ENCODE results near the gene CLCA4.

- TF ChIP-seq CTCF (IDR thresholded peaks at IDR 0.05), result no peak
- no peak for TF ChIP-seq POLR2A (IDR thresholded peaks at IDR 0.05)
- no peak for TF ChIP-seq EP300 (IDR thresholded peaks at IDR 0.05)
These were observed 74.4 kb downstream of the CLCA4 start for GRCh38 chr1:86621286-86621685.

Data from ovary (tissue), 3 donors.